HG02678 (cell line): ENCODE measurements around the gene NUDT5.
"Not testable (repeated sequence)": the region's sequence is repeated elsewhere in the genome, so short reads cannot be mapped to it uniquely, and the experiment has no call there.

Experiments
- ATAC-seq: cut with Tn5 transposase; IDR thresholded peaks from one replicate; pipeline ENCODE4 v1.9.1; 2021; ENCODE audit warnings: mild to moderate bottlenecking, moderate library complexity; ENCODE audit not compliant: unreplicated experiment

Gene NUDT5

GRCh38 chr10:12207114-12207513 lies 11.4 kb upstream of the NUDT5 start:
- no peak for ATAC-seq

- no peak for ATAC-seq
These were observed 9.4 kb upstream of the NUDT5 start for GRCh38 chr10:12205082-12205481.

- no peak for ATAC-seq
These were observed 6.5 kb upstream of the NUDT5 start for GRCh38 chr10:12202226-12202625.

GRCh38 chr10:12201543-12201942 lies 5.9 kb upstream of the NUDT5 start:
- ATAC-seq, result no peak

GRCh38 chr10:12200850-12201249 lies 5.2 kb upstream of the NUDT5 start:
- ATAC-seq, result no peak

- ATAC-seq, result no peak
These were observed 2.5 kb upstream of the NUDT5 start for GRCh38 chr10:12198156-12198555.

GRCh38 chr10:12196531-12197211 lies 980 bp upstream of the NUDT5 start:
- ATAC-seq, result no peak

GRCh38 chr10:12195281-12195602 lies 449 bp downstream of the NUDT5 start:
- ATAC-seq, result no peak

- no peak for ATAC-seq
These were observed 879 bp downstream of the NUDT5 start for GRCh38 chr10:12194752-12195271.

- no peak for ATAC-seq
These were observed 2.5 kb downstream of the NUDT5 start for GRCh38 chr10:12193193-12193592.

- ATAC-seq, result no peak
These were observed 4.0 kb downstream of the NUDT5 start for GRCh38 chr10:12191715-12192114.

GRCh38 chr10:12189426-12189825 lies 6.3 kb downstream of the NUDT5 start:
- no peak for ATAC-seq

GRCh38 chr10:12188656-12189055 lies 7.0 kb downstream of the NUDT5 start:
- no peak for ATAC-seq

GRCh38 chr10:12187321-12187905 lies 8.3 kb downstream of the NUDT5 start:
- no peak for ATAC-seq

- no peak for ATAC-seq
These were observed 9.4 kb downstream of the NUDT5 start for GRCh38 chr10:12186323-12186722.

- ATAC-seq, result no peak
These were observed 11.5 kb downstream of the NUDT5 start for GRCh38 chr10:12184165-12184564.

GRCh38 chr10:12181065-12181775 lies 14.5 kb downstream of the NUDT5 start:
- ATAC-seq, result no peak

- ATAC-seq, result no peak
These were observed 15.3 kb downstream of the NUDT5 start for GRCh38 chr10:12180221-12180974.

- ATAC-seq, result no peak
These were observed 16.0 kb downstream of the NUDT5 start for GRCh38 chr10:12179606-12180170.

GRCh38 chr10:12177642-12178041 lies 18.0 kb downstream of the NUDT5 start:
- ATAC-seq, result no peak

- not testable (repeated sequence) for ATAC-seq
These were observed 24.2 kb downstream of the NUDT5 start for GRCh38 chr10:12171512-12171911.
